Gastrocnemius medialis (tissue), 4 donors: Measurements from ENCODE around the gene LDB3.

Source experiments
- CTCF ChIP-seq, 5 experiments: fragments of 450-650 bp in 3 of 5; fragments of 200-600 bp in 2 of 5; sonication (generic) in 2 of 5; IDR thresholded peaks in 4 of 5; conservative IDR thresholded peaks in 1 of 5; 1 replicate in 4 of 5; 2 replicates in 1 of 5; pipeline ENCODE4 v1.5.1; 2016 to 2019; ENCODE audit warnings: antibody characterized with exemption in 5 of 5, mild to moderate bottlenecking in 3 of 5, moderate library complexity in 3 of 5
- POLR2A ChIP-seq, 2 donors: fragments of 450-650 bp; IDR thresholded peaks; one replicate each; pipeline ENCODE4 v1.6.1; 2017; ENCODE audit warnings: antibody characterized with exemption in 2 of 2, mild to moderate bottlenecking in 2 of 2, moderate library complexity in 2 of 2

GRCh38 chr10:86709396-86710185 is 41.3 kb downstream of the LDB3 start:
- no peak for TF ChIP-seq CTCF (IDR thresholded peaks at IDR 0.05 in 4 of 5, conservative IDR thresholded peaks at IDR 0.05 in 1 of 5)
- no peak for TF ChIP-seq POLR2A (IDR thresholded peaks at IDR 0.05)
